ENCODE data around the gene NDFIP1.

DNA sequence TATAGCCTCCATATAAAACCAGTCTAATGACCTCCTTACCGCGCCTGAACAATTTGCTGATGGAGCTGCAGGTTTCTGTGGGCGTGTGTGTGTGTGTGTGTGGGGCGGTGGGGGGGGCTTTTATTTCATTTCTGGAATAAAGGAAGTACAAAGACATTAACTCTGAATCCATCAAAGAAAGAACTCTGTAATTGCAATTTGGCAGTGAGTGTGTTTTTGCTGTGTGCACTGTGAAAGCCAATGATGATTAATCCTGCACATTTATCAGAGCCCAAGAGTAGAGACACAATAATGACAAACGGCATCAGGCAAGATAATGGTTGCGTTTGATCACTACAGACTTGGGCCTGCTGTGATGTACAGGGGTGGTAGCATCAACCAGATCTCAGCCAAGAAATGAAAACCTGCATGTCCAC, 29.3 kb upstream of the NDFIP1 start:
- no peak for TF ChIP-seq POLR2AphosphoS5 (IDR thresholded peaks at IDR 0.05; ENCODE audit: insufficient read depth in 1 of 2, low read depth in 1 of 2)
- TF ChIP-seq, protein P1, sequence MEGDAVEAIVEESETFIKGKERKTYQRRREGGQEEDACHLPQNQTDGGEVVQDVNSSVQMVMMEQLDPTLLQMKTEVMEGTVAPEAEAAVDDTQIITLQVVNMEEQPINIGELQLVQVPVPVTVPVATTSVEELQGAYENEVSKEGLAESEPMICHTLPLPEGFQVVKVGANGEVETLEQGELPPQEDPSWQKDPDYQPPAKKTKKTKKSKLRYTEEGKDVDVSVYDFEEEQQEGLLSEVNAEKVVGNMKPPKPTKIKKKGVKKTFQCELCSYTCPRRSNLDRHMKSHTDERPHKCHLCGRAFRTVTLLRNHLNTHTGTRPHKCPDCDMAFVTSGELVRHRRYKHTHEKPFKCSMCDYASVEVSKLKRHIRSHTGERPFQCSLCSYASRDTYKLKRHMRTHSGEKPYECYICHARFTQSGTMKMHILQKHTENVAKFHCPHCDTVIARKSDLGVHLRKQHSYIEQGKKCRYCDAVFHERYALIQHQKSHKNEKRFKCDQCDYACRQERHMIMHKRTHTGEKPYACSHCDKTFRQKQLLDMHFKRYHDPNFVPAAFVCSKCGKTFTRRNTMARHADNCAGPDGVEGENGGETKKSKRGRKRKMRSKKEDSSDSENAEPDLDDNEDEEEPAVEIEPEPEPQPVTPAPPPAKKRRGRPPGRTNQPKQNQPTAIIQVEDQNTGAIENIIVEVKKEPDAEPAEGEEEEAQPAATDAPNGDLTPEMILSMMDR (IDR thresholded peaks at IDR 0.05), result no peak
